Measurements from ENCODE around the gene KIF26B.

DNA sequence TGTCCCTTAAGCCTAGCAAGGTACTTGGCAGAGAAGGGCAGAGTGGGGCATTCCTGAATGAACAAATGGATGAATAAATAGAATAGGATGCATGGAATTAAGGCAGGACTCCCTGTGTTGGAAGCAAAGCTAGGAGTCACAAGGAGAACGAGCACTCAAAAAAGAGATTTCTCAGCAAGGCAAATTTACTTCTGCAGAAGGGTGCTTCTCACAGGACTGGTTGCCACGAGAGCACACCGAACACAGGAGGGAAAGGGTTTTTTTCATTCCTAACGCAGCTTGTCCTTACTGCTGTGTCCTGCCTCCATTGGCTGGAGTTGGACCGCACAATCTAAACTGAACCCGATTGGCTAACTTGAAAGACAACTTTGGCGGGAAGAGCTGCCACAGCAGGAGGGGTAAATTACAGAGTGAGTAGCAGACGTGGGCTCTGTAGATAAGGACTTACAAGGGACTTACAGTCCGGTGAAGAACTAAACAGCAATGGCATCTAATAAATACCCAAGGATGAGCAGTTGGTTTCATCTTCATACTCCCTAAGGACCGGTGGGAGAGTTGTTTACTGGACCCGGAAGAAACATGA is 52.4 kb downstream of the KIF26B start:
- TF ChIP-seq, protein P1, sequence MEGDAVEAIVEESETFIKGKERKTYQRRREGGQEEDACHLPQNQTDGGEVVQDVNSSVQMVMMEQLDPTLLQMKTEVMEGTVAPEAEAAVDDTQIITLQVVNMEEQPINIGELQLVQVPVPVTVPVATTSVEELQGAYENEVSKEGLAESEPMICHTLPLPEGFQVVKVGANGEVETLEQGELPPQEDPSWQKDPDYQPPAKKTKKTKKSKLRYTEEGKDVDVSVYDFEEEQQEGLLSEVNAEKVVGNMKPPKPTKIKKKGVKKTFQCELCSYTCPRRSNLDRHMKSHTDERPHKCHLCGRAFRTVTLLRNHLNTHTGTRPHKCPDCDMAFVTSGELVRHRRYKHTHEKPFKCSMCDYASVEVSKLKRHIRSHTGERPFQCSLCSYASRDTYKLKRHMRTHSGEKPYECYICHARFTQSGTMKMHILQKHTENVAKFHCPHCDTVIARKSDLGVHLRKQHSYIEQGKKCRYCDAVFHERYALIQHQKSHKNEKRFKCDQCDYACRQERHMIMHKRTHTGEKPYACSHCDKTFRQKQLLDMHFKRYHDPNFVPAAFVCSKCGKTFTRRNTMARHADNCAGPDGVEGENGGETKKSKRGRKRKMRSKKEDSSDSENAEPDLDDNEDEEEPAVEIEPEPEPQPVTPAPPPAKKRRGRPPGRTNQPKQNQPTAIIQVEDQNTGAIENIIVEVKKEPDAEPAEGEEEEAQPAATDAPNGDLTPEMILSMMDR (IDR thresholded peaks at IDR 0.05) = no peak
- TF ChIP-seq POLR2A (IDR thresholded peaks at IDR 0.05) = no peak

All from body of pancreas (tissue), 4 donors.